Fibroblast of villous mesenchyme (primary cell): ENCODE results near the gene YEATS2. TPM values are rescaled to one million over a fixed set of nuclear protein-coding genes. Genes with fewer than 3 reads are reported as not detected.

Experiments
- DNase-seq: peaks from one replicate; pipeline ENCODE4 v3.0.0-alpha.2; 2010; ENCODE audit warnings: low read depth
- H3K4me3 ChIP-seq: 2 replicates; pipeline ENCODE4 v1.5.1; 2011; ENCODE audit warnings: low read depth, mild to moderate bottlenecking, low read length
- total RNA-seq: library from RNA; depleted of rRNA; stranded (reverse); fragments of >200 nt; gene quantifications from 2 replicates; pipeline ENCODE4 v1.2.3, GENCODE V29; 2012
- TF ChIP-seq, protein P1 (sequence below): IDR thresholded peaks from 2 replicates; pipeline ENCODE4 v1.5.1; 2012; ENCODE audit warnings: low read depth, mild to moderate bottlenecking, low read length; ENCODE audit not compliant: insufficient read depth

YEATS2 gene
- total RNA-seq, 1 donor = 57.0 TPM

GRCh38 chr3:183816681-183817510 lies 119.3 kb downstream of the YEATS2 start:
- no peak for DNase-seq
- TF ChIP-seq, protein P1, sequence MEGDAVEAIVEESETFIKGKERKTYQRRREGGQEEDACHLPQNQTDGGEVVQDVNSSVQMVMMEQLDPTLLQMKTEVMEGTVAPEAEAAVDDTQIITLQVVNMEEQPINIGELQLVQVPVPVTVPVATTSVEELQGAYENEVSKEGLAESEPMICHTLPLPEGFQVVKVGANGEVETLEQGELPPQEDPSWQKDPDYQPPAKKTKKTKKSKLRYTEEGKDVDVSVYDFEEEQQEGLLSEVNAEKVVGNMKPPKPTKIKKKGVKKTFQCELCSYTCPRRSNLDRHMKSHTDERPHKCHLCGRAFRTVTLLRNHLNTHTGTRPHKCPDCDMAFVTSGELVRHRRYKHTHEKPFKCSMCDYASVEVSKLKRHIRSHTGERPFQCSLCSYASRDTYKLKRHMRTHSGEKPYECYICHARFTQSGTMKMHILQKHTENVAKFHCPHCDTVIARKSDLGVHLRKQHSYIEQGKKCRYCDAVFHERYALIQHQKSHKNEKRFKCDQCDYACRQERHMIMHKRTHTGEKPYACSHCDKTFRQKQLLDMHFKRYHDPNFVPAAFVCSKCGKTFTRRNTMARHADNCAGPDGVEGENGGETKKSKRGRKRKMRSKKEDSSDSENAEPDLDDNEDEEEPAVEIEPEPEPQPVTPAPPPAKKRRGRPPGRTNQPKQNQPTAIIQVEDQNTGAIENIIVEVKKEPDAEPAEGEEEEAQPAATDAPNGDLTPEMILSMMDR = no peak

DNA sequence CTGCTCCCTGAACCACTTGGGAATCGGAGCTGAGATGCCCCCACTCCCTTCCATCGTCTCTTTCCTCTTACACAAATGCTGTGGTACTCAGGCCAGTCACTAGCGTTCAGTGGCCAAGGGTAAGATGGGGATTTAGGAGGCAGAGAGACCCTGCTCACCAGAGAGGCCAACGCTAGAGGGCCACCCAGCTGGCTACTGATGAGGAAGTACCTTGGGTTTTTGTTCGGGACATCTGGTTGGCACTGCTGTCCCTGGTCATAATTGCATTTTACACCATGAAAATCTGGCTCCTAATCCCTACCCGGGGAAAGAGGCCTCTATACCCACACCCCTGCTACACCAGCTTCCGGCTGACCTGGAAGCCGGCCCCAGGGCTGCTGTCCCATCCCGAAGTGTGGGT lies 120.0 kb downstream of the YEATS2 start:
- TF ChIP-seq, protein P1 = no peak
- H3K4me3 ChIP-seq = no peak overlapping the region
- no peak for DNase-seq

More at GRCh38 chr3:183816681-183817510, 119.3 kb downstream of the YEATS2 start:
- H3K4me3 ChIP-seq = no peak overlapping the region

- no peak overlapping the region for H3K4me3 ChIP-seq
- DNase-seq = no peak
- TF ChIP-seq, protein P1 = no peak
These were observed 120.5 kb downstream of the YEATS2 start for GRCh38 chr3:183818041-183818620.

- no peak overlapping the region for H3K4me3 ChIP-seq
- TF ChIP-seq, protein P1 = no peak
- no peak for DNase-seq
These were observed 121.4 kb downstream of the YEATS2 start for GRCh38 chr3:183818706-183819624.

DNA sequence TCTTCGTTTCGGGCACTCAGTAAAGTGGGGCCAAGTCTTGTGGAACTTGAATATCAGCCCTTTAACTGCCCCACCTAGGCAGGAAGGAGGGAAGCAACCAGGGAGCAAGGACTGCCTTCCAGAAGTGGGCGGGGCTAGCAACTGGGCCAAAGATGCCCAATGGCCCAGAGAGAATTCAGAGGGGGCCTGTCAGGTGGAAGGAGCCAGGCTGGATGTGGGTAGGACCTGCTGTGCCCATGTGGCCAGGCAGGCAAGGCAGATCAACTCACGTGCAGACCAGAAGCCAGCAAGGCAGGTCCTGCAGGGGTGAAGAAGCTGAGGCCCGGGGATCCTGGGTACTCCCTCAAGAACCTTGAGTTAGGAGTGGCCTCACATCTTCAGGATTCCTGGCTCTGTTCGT lies 122.2 kb downstream of the YEATS2 start:
- H3K4me3 ChIP-seq = no peak overlapping the region
- DNase-seq = no peak
- TF ChIP-seq, protein P1 = no peak

DNA sequence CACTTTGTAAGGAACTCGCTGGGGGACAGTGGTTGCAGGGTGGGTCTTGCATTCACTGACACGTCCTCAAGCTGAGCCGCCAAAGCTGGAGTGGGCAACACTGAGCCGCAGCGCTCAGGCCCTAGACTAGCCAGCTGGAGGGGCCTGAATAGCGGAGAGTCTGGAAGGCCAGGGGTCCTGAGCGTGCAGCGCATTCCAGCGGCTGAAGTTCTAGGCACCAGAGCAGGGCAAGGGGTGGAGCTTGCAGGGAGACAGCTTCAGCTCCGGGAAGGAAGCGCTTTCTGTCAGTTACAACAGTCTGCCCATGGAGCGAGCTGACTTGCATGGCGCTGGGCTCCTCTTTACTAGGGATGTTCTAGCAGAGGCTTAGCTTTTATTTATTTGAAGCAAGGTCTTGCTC lies 125.0 kb downstream of the YEATS2 start:
- H3K4me3 ChIP-seq = no peak overlapping the region
- DNase-seq = peak; percentile 21
- TF ChIP-seq, protein P1 = no peak
